ENCODE data around the gene ATPAF2.

Gene ATPAF2

GRCh38 chr17:18064053-18064452, 25.1 kb upstream of the ATPAF2 start:
- no peaks in the 10 kb centered on the region for H3K27me3 ChIP-seq (ENCODE audit: insufficient read depth, low read depth, severe bottlenecking)
- no peak overlapping the region for H3K4me3 ChIP-seq (ENCODE audit: low read depth, low read length)
- TF ChIP-seq, protein P1, sequence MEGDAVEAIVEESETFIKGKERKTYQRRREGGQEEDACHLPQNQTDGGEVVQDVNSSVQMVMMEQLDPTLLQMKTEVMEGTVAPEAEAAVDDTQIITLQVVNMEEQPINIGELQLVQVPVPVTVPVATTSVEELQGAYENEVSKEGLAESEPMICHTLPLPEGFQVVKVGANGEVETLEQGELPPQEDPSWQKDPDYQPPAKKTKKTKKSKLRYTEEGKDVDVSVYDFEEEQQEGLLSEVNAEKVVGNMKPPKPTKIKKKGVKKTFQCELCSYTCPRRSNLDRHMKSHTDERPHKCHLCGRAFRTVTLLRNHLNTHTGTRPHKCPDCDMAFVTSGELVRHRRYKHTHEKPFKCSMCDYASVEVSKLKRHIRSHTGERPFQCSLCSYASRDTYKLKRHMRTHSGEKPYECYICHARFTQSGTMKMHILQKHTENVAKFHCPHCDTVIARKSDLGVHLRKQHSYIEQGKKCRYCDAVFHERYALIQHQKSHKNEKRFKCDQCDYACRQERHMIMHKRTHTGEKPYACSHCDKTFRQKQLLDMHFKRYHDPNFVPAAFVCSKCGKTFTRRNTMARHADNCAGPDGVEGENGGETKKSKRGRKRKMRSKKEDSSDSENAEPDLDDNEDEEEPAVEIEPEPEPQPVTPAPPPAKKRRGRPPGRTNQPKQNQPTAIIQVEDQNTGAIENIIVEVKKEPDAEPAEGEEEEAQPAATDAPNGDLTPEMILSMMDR (IDR thresholded peaks at IDR 0.05; ENCODE audit: low read depth, low read length), result no peak
- H3K9me3 ChIP-seq (ENCODE audit: severe bottlenecking), result no peaks in the 10 kb centered on the region
- peaks cover 44% of the 10 kb centered on the region for H3K36me3 ChIP-seq
- DNase-seq, result no peak
- H3K27ac ChIP-seq, result no peak overlapping the region

GRCh38 chr17:18059283-18059682, 20.3 kb upstream of the ATPAF2 start:
- TF ChIP-seq, protein P1 (IDR thresholded peaks at IDR 0.05; ENCODE audit: low read depth, low read length), result no peak
- Histone ChIP-seq H3K36me3 (peaks cover 66% of the 10 kb centered on the region), H3K27ac (no peak overlapping the region), H3K4me3 (ENCODE audit: low read depth, low read length) (no peak overlapping the region), H3K9me3 (ENCODE audit: severe bottlenecking) (no peaks in the 10 kb centered on the region), H3K27me3 (ENCODE audit: insufficient read depth, low read depth, severe bottlenecking) (no peaks in the 10 kb centered on the region)
- no peak for DNase-seq

DNA sequence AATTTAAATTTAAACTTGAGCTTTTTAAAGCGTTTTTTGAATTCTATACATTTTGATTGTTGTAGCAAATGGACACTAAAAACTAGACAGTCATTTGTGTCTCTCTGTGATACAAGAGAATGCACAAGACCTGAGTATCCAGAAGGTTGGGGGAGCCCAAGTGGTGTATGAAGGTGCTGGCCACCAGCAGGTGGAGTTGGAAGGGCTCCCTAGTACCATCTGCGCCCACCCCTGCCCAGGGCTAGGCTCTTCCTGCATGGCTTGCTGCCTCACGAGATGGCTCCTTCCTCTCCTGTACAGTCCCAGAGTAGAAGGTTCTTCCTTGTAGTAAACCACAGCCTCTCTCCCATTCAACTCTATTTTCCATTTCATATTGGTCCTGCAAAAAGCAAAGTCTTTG, 17.2 kb upstream of the ATPAF2 start:
- TF ChIP-seq, protein P1 (IDR thresholded peaks at IDR 0.05; ENCODE audit: low read depth, low read length), result no peak
- Histone ChIP-seq H3K9me3 (ENCODE audit: severe bottlenecking) (no peaks in the 10 kb centered on the region), H3K4me3 (ENCODE audit: low read depth, low read length) (no peak overlapping the region), H3K27me3 (ENCODE audit: insufficient read depth, low read depth, severe bottlenecking) (no peaks in the 10 kb centered on the region), H3K27ac (no peak overlapping the region), H3K36me3 (peaks cover 47% of the 10 kb centered on the region)
- no peak for DNase-seq

GRCh38 chr17:18055597-18055996, 16.6 kb upstream of the ATPAF2 start:
- Histone ChIP-seq H3K27ac (no peak overlapping the region), H3K9me3 (ENCODE audit: severe bottlenecking) (no peaks in the 10 kb centered on the region), H3K27me3 (ENCODE audit: insufficient read depth, low read depth, severe bottlenecking) (no peaks in the 10 kb centered on the region), H3K36me3 (peaks cover 41% of the 10 kb centered on the region), H3K4me3 (ENCODE audit: low read depth, low read length) (no peak overlapping the region)
- TF ChIP-seq, protein P1 (IDR thresholded peaks at IDR 0.05; ENCODE audit: low read depth, low read length), result no peak
- no peak for DNase-seq

DNA sequence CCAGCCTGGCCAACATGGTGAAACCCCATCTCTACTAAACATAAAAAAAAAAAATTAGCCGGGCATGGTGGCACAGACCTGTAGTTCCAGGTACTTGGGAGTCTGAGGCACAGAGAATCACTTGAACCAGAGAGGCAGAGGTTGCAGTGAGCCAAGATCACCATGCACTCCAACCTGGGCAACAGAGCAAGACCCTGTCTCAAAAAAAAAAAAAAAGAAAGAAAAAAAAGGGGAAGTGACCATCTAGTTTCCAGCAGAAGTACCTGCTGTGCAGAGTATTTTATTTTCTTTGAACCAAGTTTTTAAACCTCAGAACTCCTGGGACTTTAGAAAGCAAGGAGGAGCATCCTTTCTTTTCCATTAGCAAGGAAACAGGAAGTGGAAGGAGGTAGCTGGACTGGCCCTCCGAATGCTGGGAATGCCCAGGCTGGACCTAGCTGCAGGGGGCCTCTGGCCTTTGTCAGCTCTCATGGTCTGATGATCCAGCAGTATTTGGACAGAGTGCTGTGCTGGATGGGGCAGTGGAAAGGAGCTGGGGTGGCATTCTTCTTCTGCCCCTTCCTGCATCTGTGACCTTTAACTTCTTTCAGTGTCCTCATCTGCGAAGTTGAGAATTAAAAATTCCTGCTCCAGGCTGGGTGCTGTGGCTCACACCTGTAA, 6.9 kb upstream of the ATPAF2 start:
- TF ChIP-seq, protein P1 (IDR thresholded peaks at IDR 0.05; ENCODE audit: low read depth, low read length), result no peak
- Histone ChIP-seq H3K4me3 (ENCODE audit: low read depth, low read length) (no peak overlapping the region), H3K9me3 (ENCODE audit: severe bottlenecking) (no peaks in the 10 kb centered on the region), H3K36me3 (peaks cover 14% of the 10 kb centered on the region), H3K27me3 (ENCODE audit: insufficient read depth, low read depth, severe bottlenecking) (no peaks in the 10 kb centered on the region), H3K27ac (no peak overlapping the region)
- DNase-seq, result no peak

GRCh38 chr17:18044609-18045008, 5.6 kb upstream of the ATPAF2 start:
- Histone ChIP-seq H3K36me3 (peaks cover 14% of the 10 kb centered on the region), H3K27ac (no peak overlapping the region), H3K4me3 (ENCODE audit: low read depth, low read length) (no peak overlapping the region), H3K27me3 (ENCODE audit: insufficient read depth, low read depth, severe bottlenecking) (no peaks in the 10 kb centered on the region), H3K9me3 (ENCODE audit: severe bottlenecking) (no peaks in the 10 kb centered on the region)
- TF ChIP-seq, protein P1 (IDR thresholded peaks at IDR 0.05; ENCODE audit: low read depth, low read length), result no peak
- DNase-seq, result no peak
